Activated CD4-positive, alpha-beta T cell treated with anti-CD3 and anti-CD28 coated beads for 36 hours (primary cell): ENCODE measurements around the gene POLR1D. TPM values are rescaled to one million over a fixed set of nuclear protein-coding genes. Genes with fewer than 3 reads are reported as not detected.

Experiments used
- ATAC-seq: fragments of 200-7000 bp; cut with Tn5 transposase; one replicate; pipeline ENCODE4 v1.10.0; 2021; ENCODE audit warnings: mild to moderate bottlenecking, moderate library complexity
- CTCF ChIA-PET: fragments of 350-600 bp; sonication (Branson Sonifier 250); formaldehyde crosslinking; loops from one replicate; lab custom pipeline; 2021; ENCODE audit warnings: antibody characterized with exemption; lab: Charles Lee
- POLR2A ChIA-PET: fragments of 350-600 bp; sonication (Branson Sonifier 250); formaldehyde crosslinking; loops from one replicate; lab custom pipeline; 2021; ENCODE audit warnings: antibody characterized with exemption, inconsistent platforms; lab: Charles Lee
- DNase-seq: peaks from one replicate; pipeline ENCODE4 v3.0.0-alpha.2; 2020
- H3K27ac Mint-ChIP-seq: one replicate; pipeline ENCODE4 v1.8.0; 2021; ENCODE audit warnings: mixed read lengths
- H3K27me3 Mint-ChIP-seq: one replicate; pipeline ENCODE4 v1.8.0; 2021; ENCODE audit warnings: mixed read lengths
- H3K36me3 Mint-ChIP-seq: one replicate; pipeline ENCODE4 v1.8.0; 2021; ENCODE audit warnings: low read depth, mixed read lengths
- H3K4me1 Mint-ChIP-seq: one replicate; pipeline ENCODE4 v1.8.0; 2021; ENCODE audit warnings: mixed read lengths
- H3K4me3 Mint-ChIP-seq: one replicate; pipeline ENCODE4 v1.8.0; 2021; ENCODE audit warnings: mild to moderate bottlenecking, moderate library complexity, mixed read lengths
- H3K9me3 Mint-ChIP-seq: one replicate; pipeline ENCODE4 v1.8.0; 2021; ENCODE audit warnings: low read depth, mixed read lengths
- intact Hi-C, 2 experiments: fragments of 100-400 bp; cut with DNase I in 1 of 2; cut with micrococcal nuclease in 1 of 2; formaldehyde crosslinking; loops; one replicate each; pipeline versions ENCODE4 v1.14.2 to v1.15.1; 2022 to 2024; cut with DNase I, micrococcal nuclease
- total RNA-seq, 2 experiments: library from RNA; stranded (reverse); gene quantifications; one replicate each; pipeline ENCODE4 v1.2.3, GENCODE V29; 2021

Gene POLR1D
- total RNA-seq, 2 experiments from 2014 or later = 165 to 197 TPM

GRCh38 chr13:27619093-27619727 lies 2.5 kb upstream of the POLR1D start:
- ATAC-seq (no peak), DNase-seq (no peak)
- H3K9me3 Mint-ChIP-seq = no peaks in the 10 kb centered on the region
- H3K27me3 Mint-ChIP-seq = no peaks in the 10 kb centered on the region
- CTCF ChIA-PET = interaction anchor here (0.6 to 2.5 kb wide), 7 partner anchors 11 to 257 kb away, joined by 3 to 9 read pairs (median 3); partner anchors contain the start of gene GTF3A
- H3K27ac Mint-ChIP-seq = peak overlapping the region; percentile 84
- peak overlapping the region; percentile 92 for H3K4me3 Mint-ChIP-seq
- H3K4me1 Mint-ChIP-seq = peaks cover 40% of the 10 kb centered on the region
- POLR2A ChIA-PET = no interaction called here
- intact Hi-C loops = no loop called here
- H3K36me3 Mint-ChIP-seq = peaks cover 21% of the 10 kb centered on the region

DNA sequence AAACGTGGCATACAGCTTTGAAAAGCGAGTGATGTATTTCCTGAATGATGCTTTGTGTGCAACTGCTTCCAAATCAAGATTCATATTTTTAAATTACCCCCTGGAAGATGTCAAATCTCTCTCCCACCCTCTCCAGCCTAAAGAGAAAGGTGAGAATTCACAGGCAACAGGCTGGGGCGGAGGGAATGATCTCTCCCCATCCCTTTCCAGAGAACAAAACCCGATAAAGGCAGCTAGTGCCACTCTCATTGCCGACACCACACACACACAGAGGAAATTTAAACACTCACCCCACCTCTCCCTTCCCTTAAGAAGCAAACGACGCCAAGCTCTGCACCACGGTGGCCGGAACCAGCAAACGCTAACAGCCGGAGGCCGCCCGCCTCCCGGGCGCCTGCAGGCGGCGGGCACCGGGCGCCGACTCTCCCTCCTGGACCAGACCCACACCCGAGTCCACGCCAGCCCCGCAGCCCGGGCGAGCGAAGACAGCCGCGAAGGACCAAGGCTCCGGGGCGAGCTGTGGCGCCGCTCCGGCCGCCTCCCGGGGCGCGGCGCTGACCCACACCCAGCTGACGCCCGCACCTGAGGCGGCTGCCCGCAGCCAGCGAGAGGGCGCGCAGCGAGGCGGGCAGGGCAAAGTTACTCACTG lies 1.8 kb upstream of the POLR1D start:
- ChIA-PET POLR2A (interaction anchor here (0.9 kb wide), 1 partner anchor 349 kb away, joined by 3 read pairs; the partner anchor contains the start of gene RASL11A), CTCF (interaction anchor here (0.6 to 2.5 kb wide), 8 partner anchors 10 to 258 kb away, joined by 3 to 9 read pairs (median 4); partner anchors contain the start of gene GTF3A)
- intact Hi-C loops = loop anchor here (1.0 to 10.0 kb wide), 8 partner anchors 368 to 1435 kb away; partner anchors contain the start of genes RPL21 (in 2 of the 2), PAN3 (in 1 of the 2) and POMP (in 1 of the 2)
- peak overlapping the region; percentile 92 for H3K4me3 Mint-ChIP-seq
- H3K36me3 Mint-ChIP-seq = peaks cover 24% of the 10 kb centered on the region
- ATAC-seq (peak; percentile 7), DNase-seq (peak; percentile 65)
- no peaks in the 10 kb centered on the region for H3K27me3 Mint-ChIP-seq
- peaks cover 44% of the 10 kb centered on the region for H3K4me1 Mint-ChIP-seq
- peak overlapping the region; percentile 84 for H3K27ac Mint-ChIP-seq
- no peaks in the 10 kb centered on the region for H3K9me3 Mint-ChIP-seq

DNA sequence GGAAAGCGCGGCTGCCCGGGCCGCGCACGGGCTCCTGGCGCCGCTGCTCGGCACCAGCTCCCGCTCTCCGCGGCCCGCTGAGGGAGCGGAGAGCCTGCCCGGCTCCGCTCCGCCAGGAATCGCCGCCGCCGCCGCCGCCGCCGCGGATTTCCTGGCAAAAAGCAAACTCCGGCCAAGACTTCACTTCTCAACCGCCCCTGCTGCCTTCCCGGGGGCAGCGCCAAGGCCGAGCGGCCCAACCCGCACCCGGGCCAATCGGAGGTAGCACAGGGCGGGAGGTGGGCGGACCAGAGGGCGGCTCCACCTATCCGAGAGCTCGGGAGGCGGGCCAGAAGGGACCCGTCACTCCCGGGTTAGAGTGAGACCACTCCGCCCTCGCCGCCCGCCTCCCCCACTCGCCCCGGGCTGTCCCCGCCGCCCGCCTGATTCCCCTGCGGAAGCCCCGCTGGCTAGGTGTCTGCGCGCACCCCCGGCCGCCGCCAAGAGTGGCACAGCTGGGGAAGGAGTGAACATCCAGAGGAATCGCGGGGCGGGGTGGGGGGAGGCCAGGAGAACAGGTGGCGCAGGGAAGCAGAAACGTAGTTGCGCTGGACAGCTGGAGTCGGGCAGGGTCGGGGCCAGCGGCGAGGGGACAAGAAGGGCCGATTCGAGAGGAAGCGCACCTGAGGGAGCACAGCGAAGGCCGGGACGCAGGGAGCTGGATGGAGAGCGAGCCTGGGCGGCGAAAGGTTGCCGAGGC lies 1.1 kb upstream of the POLR1D start, which contains the start of gene LNX2:
LNX2 (minus strand) TSS at position 153 of the 739 bp plus-strand sequence. CDS start 38,826 bp downstream, outside the sequence.
- Mint-ChIP-seq H3K4me3 (peak within 1 kb of the TSS; percentile 92), H3K9me3 (no peaks in the 10 kb centered on the region), H3K27me3 (no peaks in the 10 kb centered on the region), H3K36me3 (peaks cover 29% of the 10 kb centered on the region), H3K4me1 (peaks cover 51% of the 10 kb centered on the region), H3K27ac (peak within 1 kb of the TSS; percentile 91)
- ChIA-PET POLR2A (interaction anchor here (0.6 to 1.3 kb wide), 7 partner anchors 9 to 350 kb away, joined by 3 to 5 read pairs (median 3); partner anchors contain the start of gene RASL11A), CTCF (interaction anchor here (0.6 to 2.5 kb wide), 7 partner anchors 9 to 319 kb away, joined by 3 to 9 read pairs (median 4); partner anchors contain the start of gene GTF3A)
- intact Hi-C loops = loop anchor here (1.0 to 10.0 kb wide), 11 partner anchors 170 to 1436 kb away; partner anchors contain the start of genes GTF3A (in 2 of the 2), MTIF3 (in 2 of the 2), RPL21 (in 2 of the 2) and PAN3 (in 1 of the 2)
- ATAC-seq = peak; percentile 92
- DNase-seq = peak; percentile 98

GRCh38 chr13:27621116-27621365 lies 651 bp upstream of the POLR1D start:
- POLR2A ChIA-PET = interaction anchor here (0.6 to 1.3 kb wide), 7 partner anchors 8 to 350 kb away, joined by 3 to 5 read pairs (median 3); partner anchors contain the start of gene RASL11A
- intact Hi-C loops = loop anchor here (1.0 to 10.0 kb wide), 8 partner anchors 171 to 1436 kb away; partner anchors contain the start of genes GTF3A (in 2 of the 2), MTIF3 (in 2 of the 2), PAN3 (in 1 of the 2) and POMP (in 1 of the 2)
- ATAC-seq (no peak), DNase-seq (no peak)
- Mint-ChIP-seq H3K36me3 (peaks cover 34% of the 10 kb centered on the region), H3K27me3 (no peaks in the 10 kb centered on the region), H3K4me1 (peaks cover 55% of the 10 kb centered on the region), H3K4me3 (peak overlapping the region; percentile 92), H3K27ac (peak overlapping the region; percentile 91), H3K9me3 (no peaks in the 10 kb centered on the region)
- CTCF ChIA-PET = interaction anchor here (0.6 to 2.5 kb wide), 5 partner anchors 22 to 319 kb away, joined by 3 to 9 read pairs (median 4); partner anchors contain the start of gene GTF3A

- ChIA-PET CTCF (interaction anchor here (0.5 to 1.6 kb wide), 3 partner anchors 10 to 833 kb away, joined by 3 to 6 read pairs (median 3); no protein-coding TSS in a partner anchor), POLR2A (no interaction called here)
- Mint-ChIP-seq H3K9me3 (no peaks in the 10 kb centered on the region), H3K27ac (peak overlapping the region; percentile 88), H3K27me3 (no peaks in the 10 kb centered on the region), H3K36me3 (peaks cover 44% of the 10 kb centered on the region), H3K4me3 (peak overlapping the region; percentile 92), H3K4me1 (peaks cover 66% of the 10 kb centered on the region)
- DNase-seq (no peak), ATAC-seq (no peak)
- intact Hi-C loops = loop anchor here (5.0 to 10.0 kb wide), 3 partner anchors 370 to 1437 kb away; partner anchors contain the start of genes POMP (in 1 of the 2) and RPL21 (in 1 of the 2)
Observed at GRCh38 chr13:27622102-27622820, 569 bp downstream of the POLR1D start.

- POLR2A ChIA-PET = no interaction called here
Observed at GRCh38 chr13:27622881-27623280, 1.2 kb downstream of the POLR1D start.

GRCh38 chr13:27624071-27624470 lies 2.4 kb downstream of the POLR1D start:
- Mint-ChIP-seq H3K27ac (no peak overlapping the region), H3K36me3 (peaks cover 55% of the 10 kb centered on the region), H3K27me3 (no peaks in the 10 kb centered on the region), H3K9me3 (no peaks in the 10 kb centered on the region), H3K4me1 (peaks cover 61% of the 10 kb centered on the region), H3K4me3 (peak overlapping the region; percentile 5)
- DNase-seq = no peak
- POLR2A ChIA-PET = interaction anchor here (0.8 kb wide), 1 partner anchor 198 kb away, joined by 3 read pairs; no protein-coding TSS in a partner anchor
- intact Hi-C loops = loop anchor here (5.0 to 10.0 kb wide), 3 partner anchors 372 to 1439 kb away; partner anchors contain the start of genes POMP (in 1 of the 2) and RPL21 (in 1 of the 2)
- CTCF ChIA-PET = no interaction called here
- ATAC-seq = no peak

More at GRCh38 chr13:27622881-27623280, 1.2 kb downstream of the POLR1D start:
- peaks cover 68% of the 10 kb centered on the region for H3K4me1 Mint-ChIP-seq
- peak overlapping the region; percentile 92 for H3K4me3 Mint-ChIP-seq
- CTCF ChIA-PET = interaction anchor here (0.5 to 1.6 kb wide), 2 partner anchors 9 to 180 kb away, joined by 3 to 6 read pairs; no protein-coding TSS in a partner anchor
- no peak for DNase-seq
- H3K9me3 Mint-ChIP-seq = no peaks in the 10 kb centered on the region
- peaks cover 48% of the 10 kb centered on the region for H3K36me3 Mint-ChIP-seq
- no peaks in the 10 kb centered on the region for H3K27me3 Mint-ChIP-seq
- H3K27ac Mint-ChIP-seq = peak overlapping the region; percentile 88
- intact Hi-C loops = loop anchor here (5.0 to 10.0 kb wide), 3 partner anchors 371 to 1438 kb away; partner anchors contain the start of genes POMP (in 1 of the 2) and RPL21 (in 1 of the 2)
- no peak for ATAC-seq

DNA sequence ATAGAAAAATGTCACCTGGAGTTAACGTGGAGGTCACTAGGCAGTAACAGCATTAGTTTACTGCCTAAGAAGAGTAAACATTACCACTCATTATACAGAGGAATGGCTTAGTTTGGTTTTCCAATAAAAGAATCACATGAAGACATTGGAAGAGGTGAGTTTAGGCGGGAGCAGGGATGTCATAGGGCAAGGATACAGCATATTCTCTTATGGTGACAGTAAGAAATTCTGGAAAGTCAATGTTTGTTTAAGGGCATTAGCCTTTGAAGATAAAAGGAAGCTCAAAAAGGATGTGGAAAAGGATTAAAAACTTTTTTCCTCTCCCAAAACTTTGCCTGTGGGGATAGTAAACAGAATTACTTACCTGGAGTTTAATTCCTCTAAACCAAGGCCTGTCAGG lies 4.1 kb downstream of the POLR1D start:
- Mint-ChIP-seq H3K36me3 (peaks cover 62% of the 10 kb centered on the region), H3K4me3 (no peak overlapping the region), H3K9me3 (no peaks in the 10 kb centered on the region), H3K27ac (peak overlapping the region; percentile 4), H3K27me3 (no peaks in the 10 kb centered on the region), H3K4me1 (peaks cover 64% of the 10 kb centered on the region)
- ChIA-PET CTCF (interaction anchor here (0.6 to 1.0 kb wide), 2 partner anchors 8 to 633 kb away, joined by 3 read pairs; no protein-coding TSS in a partner anchor), POLR2A (interaction anchor here (0.6 kb wide), 1 partner anchor 28 kb away, joined by 3 read pairs; no protein-coding TSS in a partner anchor)
- intact Hi-C loops = loop anchor here in 1 of 2 experiments (10.0 kb wide), 1 partner anchor 1441 kb away; no protein-coding TSS in a partner anchor
- ATAC-seq (no peak), DNase-seq (no peak)

- Mint-ChIP-seq H3K4me1 (peaks cover 73% of the 10 kb centered on the region), H3K4me3 (no peak overlapping the region), H3K36me3 (peaks cover 73% of the 10 kb centered on the region), H3K27me3 (no peaks in the 10 kb centered on the region), H3K27ac (no peak overlapping the region), H3K9me3 (no peaks in the 10 kb centered on the region)
- CTCF ChIA-PET = interaction anchor here (0.5 kb wide), 1 partner anchor 21 kb away, joined by 5 read pairs; no protein-coding TSS in a partner anchor
- POLR2A ChIA-PET = no interaction called here
- DNase-seq (no peak), ATAC-seq (peak; percentile 57)
- intact Hi-C loops = loop anchor here in 1 of 2 experiments (10.0 kb wide), 1 partner anchor 1443 kb away; no protein-coding TSS in a partner anchor
Observed at GRCh38 chr13:27627380-27627779, 5.7 kb downstream of the POLR1D start.
